Tibial nerve (tissue), 3 donors: ENCODE results near the gene IL6.

Experiments used
- POLR2A ChIP-seq, 2 donors: fragments of 450-650 bp; IDR thresholded peaks; one replicate each; pipeline ENCODE4 v1.6.1; 2017; ENCODE audit warnings: antibody characterized with exemption in 2 of 2, mild to moderate bottlenecking in 2 of 2, moderate library complexity in 2 of 2
- TF ChIP-seq, protein P1 (sequence below), 5 experiments: fragments of 200-600 bp in 3 of 5; fragments of 450-650 bp in 2 of 5; sonication (generic) in 3 of 5; IDR thresholded peaks; one replicate each; pipeline ENCODE4 v1.5.1; 2016 to 2019; ENCODE audit warnings: antibody characterized with exemption in 5 of 5, mild to moderate bottlenecking in 3 of 5, moderate library complexity in 2 of 5

DNA sequence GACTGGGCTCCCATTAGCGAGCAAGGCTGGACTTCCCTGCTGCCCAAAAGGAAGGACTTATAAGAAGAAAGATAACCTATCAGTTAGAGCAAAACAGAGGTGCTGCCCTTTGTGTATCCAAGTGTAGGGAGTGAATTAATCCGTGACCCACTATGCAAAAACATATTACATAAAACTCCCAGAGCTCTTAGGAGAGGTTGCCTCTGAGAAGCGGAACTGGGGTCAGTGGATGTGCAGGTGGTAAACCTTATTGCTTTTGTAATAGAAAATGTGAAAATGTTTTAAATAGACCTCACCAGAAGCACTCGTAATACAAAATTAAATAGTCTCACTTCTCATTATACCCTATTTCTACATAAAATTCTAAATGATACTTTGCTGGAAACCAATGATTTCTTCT lies 17.1 kb upstream of the IL6 start:
- no peak for TF ChIP-seq POLR2A (IDR thresholded peaks at IDR 0.05)
- TF ChIP-seq, protein P1, sequence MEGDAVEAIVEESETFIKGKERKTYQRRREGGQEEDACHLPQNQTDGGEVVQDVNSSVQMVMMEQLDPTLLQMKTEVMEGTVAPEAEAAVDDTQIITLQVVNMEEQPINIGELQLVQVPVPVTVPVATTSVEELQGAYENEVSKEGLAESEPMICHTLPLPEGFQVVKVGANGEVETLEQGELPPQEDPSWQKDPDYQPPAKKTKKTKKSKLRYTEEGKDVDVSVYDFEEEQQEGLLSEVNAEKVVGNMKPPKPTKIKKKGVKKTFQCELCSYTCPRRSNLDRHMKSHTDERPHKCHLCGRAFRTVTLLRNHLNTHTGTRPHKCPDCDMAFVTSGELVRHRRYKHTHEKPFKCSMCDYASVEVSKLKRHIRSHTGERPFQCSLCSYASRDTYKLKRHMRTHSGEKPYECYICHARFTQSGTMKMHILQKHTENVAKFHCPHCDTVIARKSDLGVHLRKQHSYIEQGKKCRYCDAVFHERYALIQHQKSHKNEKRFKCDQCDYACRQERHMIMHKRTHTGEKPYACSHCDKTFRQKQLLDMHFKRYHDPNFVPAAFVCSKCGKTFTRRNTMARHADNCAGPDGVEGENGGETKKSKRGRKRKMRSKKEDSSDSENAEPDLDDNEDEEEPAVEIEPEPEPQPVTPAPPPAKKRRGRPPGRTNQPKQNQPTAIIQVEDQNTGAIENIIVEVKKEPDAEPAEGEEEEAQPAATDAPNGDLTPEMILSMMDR (IDR thresholded peaks at IDR 0.05), result no peak
